Heart left ventricle (tissue), 13 donors: Measurements from ENCODE around the gene IRX2.

Experiments
- POLR2A ChIP-seq, 2 donors: fragments of 450-650 bp; IDR thresholded peaks; one replicate each; pipeline ENCODE4 v1.6.1; 2017; ENCODE audit warnings: antibody characterized with exemption in 2 of 2, mild to moderate bottlenecking in 2 of 2, moderate library complexity in 2 of 2
- TF ChIP-seq, protein P1 (sequence below), 12 donors: fragments of 200-600 bp; sonication (generic) in 4 of 12; IDR thresholded peaks; one replicate each; pipeline versions ENCODE4 v1.5.0 to v1.8.0; 2018 to 2022; ENCODE audit warnings: antibody characterized with exemption in 12 of 12, mild to moderate bottlenecking in 5 of 12
- donor health status: ischemic (EF 13 %, LVEDD 7.1; RV severe dilation, severe dysfunction).
- donor health status: DM: no; HTN: yes; CAD: no.
- donor health status: DM: no; HTN: no; CAD: no.
- donor health status: ischemic (EF 25% LVEDD 6.9; RV normal size, moderate dysfunction).
- donor health status: ischemic (EF 25% LVEDD 5.7; RV mildly dilated, moderate dysfunction).
- donor health status: ischemic (EF 35%, LVEDD 5.7; RV mildly dilated, moderate dysfunction).
- donor health status: nonischemic (EF 11% LVEDD 7.7; RV severe dilation, severe dysfunction).
- donor health status: DM: yes; HTN: yes; CAD: no.
- donor health status: PGD.
- donor health status: ischemic (EF 29% LVEDD 5.4; RV normal size, mild dysfunction).
- donor health status: nonischemic (EF 23%, LVEDD 6.1; RV moderate dilation, normal function).

DNA sequence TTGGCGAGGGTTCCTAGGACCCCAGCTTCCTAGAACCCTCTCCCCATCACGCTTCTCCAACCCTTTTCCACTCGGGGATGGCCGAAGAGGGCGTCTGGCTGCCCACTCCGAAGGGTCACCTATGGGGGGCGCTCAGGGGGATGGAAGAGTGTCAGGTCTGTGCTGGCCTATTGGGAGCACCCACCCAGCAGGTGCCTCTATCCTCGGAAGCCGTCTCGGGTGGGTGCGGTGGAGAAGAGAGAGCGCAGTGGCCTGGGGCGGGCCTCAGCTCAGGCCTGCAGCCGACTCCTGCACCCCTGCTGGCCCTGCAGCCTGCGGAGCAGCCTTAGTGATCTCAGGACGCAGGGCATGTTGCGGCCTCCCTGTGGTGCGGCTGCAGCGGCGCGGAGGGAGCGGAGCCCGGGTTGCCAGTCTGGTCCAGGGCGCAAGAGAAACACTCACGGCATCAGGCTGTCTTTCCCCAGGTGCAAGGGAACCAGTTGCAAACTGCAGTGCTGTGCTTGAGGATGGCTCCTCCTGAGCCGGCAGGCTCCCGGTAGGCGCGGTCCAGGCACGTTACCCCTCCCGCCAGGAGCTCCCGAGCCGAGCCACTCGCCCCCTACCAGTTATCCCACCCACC, 1.5 kb upstream of the IRX2 start:
- no peak for TF ChIP-seq POLR2A (IDR thresholded peaks at IDR 0.05)
- TF ChIP-seq, protein P1, sequence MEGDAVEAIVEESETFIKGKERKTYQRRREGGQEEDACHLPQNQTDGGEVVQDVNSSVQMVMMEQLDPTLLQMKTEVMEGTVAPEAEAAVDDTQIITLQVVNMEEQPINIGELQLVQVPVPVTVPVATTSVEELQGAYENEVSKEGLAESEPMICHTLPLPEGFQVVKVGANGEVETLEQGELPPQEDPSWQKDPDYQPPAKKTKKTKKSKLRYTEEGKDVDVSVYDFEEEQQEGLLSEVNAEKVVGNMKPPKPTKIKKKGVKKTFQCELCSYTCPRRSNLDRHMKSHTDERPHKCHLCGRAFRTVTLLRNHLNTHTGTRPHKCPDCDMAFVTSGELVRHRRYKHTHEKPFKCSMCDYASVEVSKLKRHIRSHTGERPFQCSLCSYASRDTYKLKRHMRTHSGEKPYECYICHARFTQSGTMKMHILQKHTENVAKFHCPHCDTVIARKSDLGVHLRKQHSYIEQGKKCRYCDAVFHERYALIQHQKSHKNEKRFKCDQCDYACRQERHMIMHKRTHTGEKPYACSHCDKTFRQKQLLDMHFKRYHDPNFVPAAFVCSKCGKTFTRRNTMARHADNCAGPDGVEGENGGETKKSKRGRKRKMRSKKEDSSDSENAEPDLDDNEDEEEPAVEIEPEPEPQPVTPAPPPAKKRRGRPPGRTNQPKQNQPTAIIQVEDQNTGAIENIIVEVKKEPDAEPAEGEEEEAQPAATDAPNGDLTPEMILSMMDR (IDR thresholded peaks at IDR 0.05): no peak
